NCI-H2171 treated with DMSO at 0.1 percent for 48 hours (cell line): Measurements from ENCODE around the gene ASIP.
"Not testable (repeated sequence)": the region's sequence is repeated elsewhere in the genome, so short reads cannot be mapped to it uniquely, and the experiment has no call there.

ENCODE experiments used
- DNase-seq: peaks from one replicate; lab custom pipeline; 2025; lab: John Stamatoyannopoulos, UW

Gene ASIP

DNA sequence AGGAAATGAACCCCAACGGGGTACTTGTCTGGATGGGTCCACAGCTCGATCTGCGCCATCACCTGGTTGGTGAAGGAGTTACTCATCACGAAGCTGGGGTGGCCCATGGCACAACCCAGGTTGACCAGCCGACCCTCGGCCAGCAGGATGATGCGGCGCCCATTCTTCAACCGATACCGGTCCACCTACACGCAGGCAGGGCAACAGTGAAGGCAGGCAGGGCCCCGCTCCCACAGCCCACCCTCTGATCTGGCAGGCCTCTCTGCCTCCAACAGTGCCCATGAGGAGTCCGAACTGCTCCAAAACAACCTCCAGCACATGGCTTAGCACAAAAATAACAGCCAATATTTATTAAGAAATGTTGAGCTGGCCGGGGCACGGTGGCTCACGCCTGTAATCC lies 44.2 kb downstream of the ASIP start:
- DNase-seq = no peak

DNA sequence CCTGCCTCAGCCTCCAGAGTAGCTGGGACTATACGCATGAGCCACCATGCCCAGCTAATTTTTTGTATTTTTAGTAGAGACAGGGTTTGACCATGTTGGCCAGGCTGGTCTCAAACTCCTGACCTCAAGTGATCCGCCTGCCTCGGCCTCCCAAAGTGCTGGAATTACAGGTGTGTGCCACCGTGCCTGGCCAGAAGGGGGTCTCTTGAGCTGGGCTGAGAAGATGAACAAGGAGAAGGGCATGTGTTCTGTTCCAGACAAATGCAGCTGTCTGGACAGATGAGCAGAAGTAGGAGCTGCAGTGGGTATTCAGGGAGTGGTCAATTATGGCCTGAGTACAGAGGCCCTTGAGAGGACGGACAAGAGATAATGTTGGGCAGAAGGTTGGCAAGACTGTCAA lies 46.3 kb downstream of the ASIP start:
- DNase-seq = not testable (repeated sequence)

DNA sequence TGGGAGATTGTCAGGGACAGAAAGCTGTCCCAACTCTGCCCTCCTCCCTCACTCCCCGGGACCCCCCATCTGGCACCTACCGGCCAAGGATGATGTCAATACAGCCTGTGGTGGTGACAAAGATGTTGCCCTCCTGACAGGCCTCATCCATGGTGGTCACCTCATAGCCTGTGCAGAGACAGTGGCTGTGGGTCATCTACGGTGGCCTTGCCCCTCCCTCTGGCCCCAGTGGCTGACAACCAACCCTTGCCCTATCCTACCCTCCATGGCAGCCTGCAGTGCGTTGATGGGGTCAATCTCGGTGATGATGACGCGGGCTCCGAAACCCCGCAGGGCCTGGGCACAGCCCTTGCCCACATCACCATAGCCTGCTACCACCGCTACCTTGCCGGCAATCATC lies 49.2 kb downstream of the ASIP start:
- no peak for DNase-seq

DNA sequence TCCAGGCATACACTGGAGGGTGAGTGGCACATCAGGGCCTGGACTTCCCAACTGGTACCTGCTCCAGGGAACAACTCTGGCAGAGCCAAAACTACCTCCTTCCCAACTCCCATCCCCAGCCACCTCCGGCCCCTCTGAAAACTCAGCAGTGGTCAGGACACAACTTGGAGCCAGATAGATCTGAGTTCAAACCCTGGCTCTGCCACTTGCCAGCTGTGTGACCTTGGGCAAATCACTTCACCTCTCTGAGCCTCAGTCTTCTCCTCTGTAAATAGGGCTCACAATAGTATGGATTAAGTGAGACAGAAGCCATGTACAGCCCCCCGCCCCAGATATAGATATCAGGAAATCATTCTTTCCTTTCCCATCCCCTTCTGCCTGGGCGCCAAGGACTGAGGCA lies 51.3 kb downstream of the ASIP start:
- DNase-seq = no peak

GRCh38 chr20:34293119-34293518 lies 51.9 kb downstream of the ASIP start:
- DNase-seq = no peak

DNA sequence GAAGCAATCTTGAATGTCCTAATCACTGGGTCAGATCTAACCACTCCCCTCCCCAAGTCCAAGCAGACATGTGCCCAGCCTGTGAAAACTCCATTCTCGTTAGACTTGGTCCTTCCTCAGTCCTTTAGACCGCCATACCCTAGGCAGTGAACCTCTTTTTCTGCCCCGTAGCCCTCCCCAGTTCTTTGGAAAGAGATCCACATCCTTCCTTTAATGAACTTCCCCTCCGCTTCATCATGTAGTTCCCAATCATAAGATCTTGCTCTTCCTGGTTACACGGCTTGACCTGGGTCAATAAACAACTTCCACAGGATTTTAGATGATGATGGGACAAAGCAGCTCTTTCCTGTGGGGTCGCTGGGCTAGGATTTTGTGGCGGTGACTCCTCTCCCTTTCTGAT lies 52.4 kb downstream of the ASIP start:
- no peak for DNase-seq

GRCh38 chr20:34294563-34294962 lies 53.3 kb downstream of the ASIP start:
- DNase-seq = no peak

DNA sequence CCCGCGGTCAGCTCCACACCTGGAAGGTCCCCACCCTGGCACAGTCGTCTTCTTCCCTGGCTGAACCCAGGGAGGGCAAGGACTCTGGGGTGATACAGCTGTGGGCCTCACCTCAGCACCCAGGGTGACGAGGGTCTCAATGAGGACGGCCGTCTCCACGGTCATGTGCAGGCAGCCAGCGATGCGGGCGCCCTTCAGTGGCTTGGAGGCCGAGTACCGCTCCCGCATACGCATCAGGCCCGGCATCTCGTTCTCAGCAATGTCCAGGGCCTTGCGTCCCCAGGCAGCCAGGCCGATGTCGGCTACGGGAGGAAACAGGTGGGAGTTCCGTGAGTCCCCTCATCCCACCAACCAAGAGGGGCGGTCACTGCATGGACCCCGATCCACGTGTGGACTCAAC lies 54.1 kb downstream of the ASIP start:
- DNase-seq = no peak

DNA sequence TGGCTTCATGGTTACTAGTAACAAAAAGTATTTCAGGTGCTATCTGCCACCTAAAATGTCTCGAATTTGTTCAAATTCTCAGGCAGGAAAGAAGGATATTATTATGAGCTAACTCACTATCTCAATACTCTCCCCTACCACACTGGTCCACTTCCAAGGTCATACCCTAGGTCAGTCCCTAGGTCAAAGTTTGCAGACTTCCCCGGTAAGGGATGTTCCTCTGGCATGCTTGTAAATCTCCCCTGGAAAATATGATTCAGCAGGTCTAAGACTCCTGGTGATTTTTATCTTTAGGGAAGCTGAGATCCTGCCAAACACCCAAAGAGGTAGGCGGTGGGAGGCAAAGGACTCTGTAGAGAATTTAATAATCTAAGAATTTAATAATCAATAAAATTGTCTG lies 55.2 kb downstream of the ASIP start:
- DNase-seq = no peak

- DNase-seq = not testable (repeated sequence)
Measured at GRCh38 chr20:34298294-34298784, 57.1 kb downstream of the ASIP start.

DNA sequence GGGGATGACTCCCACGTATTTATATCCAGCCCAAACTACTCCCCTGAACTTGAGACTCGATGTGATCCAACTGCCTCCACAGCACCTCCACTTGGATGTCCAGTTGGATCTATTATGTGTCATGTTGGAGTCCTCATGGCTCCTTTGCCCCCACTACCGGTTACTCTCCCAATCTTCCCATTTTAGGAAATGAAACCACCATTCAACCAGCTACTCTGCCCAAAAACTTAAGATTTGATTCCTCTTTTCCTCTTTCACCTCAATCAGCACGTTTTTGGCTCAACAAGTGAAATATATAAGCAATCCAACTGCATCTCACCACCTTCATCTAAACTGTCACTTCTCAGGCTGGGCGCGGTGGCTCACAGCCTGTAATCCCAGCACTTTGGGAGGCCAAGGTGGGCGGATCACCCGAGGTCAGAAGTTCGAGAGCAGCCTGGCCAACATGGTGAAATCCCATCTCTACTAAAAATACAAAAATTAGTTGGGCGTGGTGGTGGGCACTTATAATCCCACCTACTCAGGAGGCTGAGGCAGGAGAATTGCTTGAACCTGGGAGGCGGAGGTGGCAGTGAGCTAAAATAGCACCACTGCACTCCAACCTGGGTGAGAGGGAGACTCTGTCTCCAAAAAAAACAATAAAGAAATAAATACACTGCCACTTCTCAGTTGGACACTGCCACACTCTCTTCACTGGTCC lies 58.5 kb downstream of the ASIP start:
- no peak for DNase-seq

- no peak for DNase-seq
Measured at GRCh38 chr20:34300256-34300806, 59.1 kb downstream of the ASIP start.

DNA sequence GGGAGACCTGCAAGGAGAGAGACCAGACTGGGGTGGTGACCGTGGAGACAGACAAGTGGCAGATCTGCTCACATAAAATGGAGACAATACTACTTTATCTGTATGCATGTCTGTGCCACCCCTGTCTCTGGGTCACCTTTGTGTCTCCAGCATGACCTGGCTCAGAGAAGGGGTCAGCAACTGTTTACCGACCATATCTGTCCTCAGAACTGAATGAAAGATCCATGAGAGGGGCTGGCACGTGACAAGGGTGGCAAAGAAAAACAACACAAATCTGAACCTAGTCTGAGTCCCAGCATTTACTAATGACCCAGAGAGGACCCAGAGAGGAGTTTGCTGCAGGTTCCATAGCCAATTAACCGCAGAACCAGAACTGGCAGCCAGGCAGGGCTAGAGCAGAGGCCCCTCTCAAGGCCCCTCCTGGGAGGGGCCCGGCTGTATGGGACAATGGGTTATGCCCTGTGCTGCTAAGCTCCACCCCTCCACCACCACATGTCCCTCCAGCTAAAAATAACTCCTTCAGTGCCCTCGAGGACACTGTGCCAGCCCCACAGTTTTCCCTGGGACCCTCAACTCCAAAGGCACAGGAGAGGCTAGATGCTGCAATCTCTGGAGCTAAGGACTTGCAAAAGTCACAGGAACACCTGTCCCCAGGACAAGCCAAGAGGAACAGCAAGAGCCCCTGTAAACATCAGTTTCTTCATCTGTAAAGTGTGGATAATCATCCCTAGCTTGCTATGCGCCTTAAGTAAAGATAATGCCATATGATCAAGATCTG lies 59.8 kb downstream of the ASIP start:
- DNase-seq = no peak

DNA sequence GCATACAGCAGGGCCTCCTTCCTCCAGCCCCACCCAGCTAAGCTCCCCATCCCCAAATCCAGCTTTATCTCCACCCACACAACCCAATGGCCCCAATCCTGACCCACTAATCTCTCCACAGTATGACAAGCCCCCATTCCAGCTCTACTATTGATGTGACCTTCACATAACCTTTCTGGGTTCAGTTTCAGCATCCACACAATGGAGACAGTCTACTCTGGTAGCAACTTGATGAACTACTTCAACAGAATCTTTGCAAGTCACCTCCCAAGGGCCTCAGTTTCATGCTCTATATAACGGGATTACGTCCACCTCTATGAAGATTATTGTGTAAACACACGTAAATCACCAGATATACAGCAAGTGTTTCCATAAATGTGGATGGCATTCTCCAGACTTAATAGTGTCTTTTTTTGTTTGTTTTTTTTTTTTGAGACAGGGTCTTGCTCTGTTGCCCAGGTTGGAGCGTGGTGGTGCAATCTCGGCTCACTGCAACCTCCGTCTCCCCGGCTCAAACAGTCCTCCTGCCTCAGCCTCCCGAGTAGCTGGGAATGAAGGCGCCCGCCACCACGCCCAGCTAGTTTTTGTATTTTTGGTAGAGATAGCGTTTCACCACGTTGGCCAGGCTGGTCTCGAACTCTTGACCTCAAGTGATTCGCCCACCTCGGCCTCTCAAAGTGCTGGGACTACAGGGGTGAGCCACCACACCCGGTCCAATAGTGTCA lies 60.5 kb downstream of the ASIP start:
- no peak for DNase-seq

GRCh38 chr20:34302312-34302722 lies 61.1 kb downstream of the ASIP start:
- no peak for DNase-seq

GRCh38 chr20:34302723-34303533 lies 61.7 kb downstream of the ASIP start, which contains the start of gene AHCY:
Gene AHCY, minus strand, starts transcription at chr20:34303355. Its CDS starts 85 bp downstream, at chr20:34303270.
- DNase-seq = peak; percentile 98

GRCh38 chr20:34305333-34306230 lies 64.4 kb downstream of the ASIP start:
- DNase-seq = no peak

DNA sequence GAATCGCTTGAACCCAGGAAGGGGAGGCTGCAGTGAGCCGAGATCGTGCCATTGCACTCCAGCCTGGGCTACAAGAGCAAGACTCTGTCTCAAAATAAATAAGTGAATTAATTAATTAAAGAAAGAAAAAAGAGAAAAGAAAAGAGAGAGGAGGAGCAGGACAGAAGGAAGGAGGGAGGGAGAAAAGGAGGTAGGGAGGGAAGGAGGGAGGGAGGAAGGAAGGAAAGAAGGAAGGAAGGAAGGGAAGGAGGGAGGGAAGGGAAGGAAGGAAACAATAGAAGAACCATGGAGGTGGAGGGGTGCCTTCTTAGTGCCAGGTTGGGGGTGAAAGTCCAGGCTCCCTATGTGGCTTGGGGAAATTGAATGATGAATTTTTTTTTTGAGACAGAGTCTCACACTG lies 68.5 kb downstream of the ASIP start:
- no peak for DNase-seq

GRCh38 chr20:34310481-34311117 lies 69.4 kb downstream of the ASIP start:
- no peak for DNase-seq
